K562 (cell line): ENCODE results near the gene ARHGAP42. TPM values are rescaled to one million over a fixed set of nuclear protein-coding genes. Genes with fewer than 3 reads are reported as not detected.

ENCODE experiments used
- ATAC-seq: fragments of 200-7000 bp; cut with Tn5 transposase; 3 replicates; pipeline ENCODE4 v1.9.1; 2020; ENCODE audit warnings: moderate library complexity
- BruUV-seq: library from RNA; stranded (reverse); fragments of 400-500 nt; replicated peaks from 2 replicates; lab custom pipeline; 2021; lab: Mats Ljungman, UMichigan
- CTCF ChIA-PET: fragments of 300-600 bp; formaldehyde crosslinking; extraction: SDS; loops from one replicate; lab custom pipeline; 2021; ENCODE audit warnings: low intra/inter-chr PET ratio; lab: Yijun Ruan, JAX
- POLR2A ChIA-PET: fragments of 300-600, 350-650 bp; sonication (Branson Sonifier 250); formaldehyde crosslinking; extraction: SDS; loops from one replicate; lab custom pipeline; 2021; ENCODE audit warnings: antibody characterized with exemption, inconsistent platforms; lab: Yijun Ruan, JAX
- DNase-seq, 4 experiments: peaks; one replicate each; pipeline versions ENCODE4 v3.0.0 to v3.0.0-alpha.2; 2011 to 2018; ENCODE audit warnings: low spot score in 3 of 4, mixed read lengths in 3 of 4; ENCODE audit errors: extremely low read depth in 1 of 4
- FAIRE-seq: peaks from 2 replicates; lab custom pipeline; 2011; peaks lifted over from hg19 to GRCh38; lab: Jason Lieb, UNC
- H2AFZ ChIP-seq: 2 replicates; pipeline ENCODE4 v1.6.0; 2011; ENCODE audit warnings: low read depth, low read length, control low read depth, inconsistent platforms
- H3K27ac ChIP-seq: fragments of 200-600 bp; 3 replicates; pipeline ENCODE4 v1.8.0; 2011; ENCODE audit warnings: low read depth, mild to moderate bottlenecking, control low read depth, inconsistent platforms, low read length, moderate library complexity, mixed read lengths; ENCODE audit errors: extremely low read depth
- H3K27me3 ChIP-seq, 2 experiments: fragments of 300-600 bp in 1 of 2; 2 replicates in 1 of 2; 3 replicates in 1 of 2; pipeline versions ENCODE4 v1.6.0 to v1.8.0; 2011; ENCODE audit warnings: inconsistent platforms in 2 of 2, low read length in 2 of 2, mild to moderate bottlenecking in 1 of 2, mixed read lengths in 1 of 2, moderate library complexity in 1 of 2; ENCODE audit not compliant: control insufficient read depth in 2 of 2, insufficient read depth in 2 of 2
- H3K36me3 ChIP-seq: fragments of 300-600 bp; 3 replicates; pipeline ENCODE4 v1.8.0; 2011; ENCODE audit warnings: mild to moderate bottlenecking, low read length, inconsistent platforms; ENCODE audit not compliant: control insufficient read depth, insufficient read depth
- H3K4me1 ChIP-seq, 2 experiments: fragments of 200-600 bp in 1 of 2; replicated peaks in 1 of 2; 2 replicates in 1 of 2; 3 replicates in 1 of 2; pipeline versions ENCODE4 v1.5.1 to v1.8.0; 2011; ENCODE audit warnings: inconsistent platforms in 2 of 2, low read length in 2 of 2, mild to moderate bottlenecking in 1 of 2, mixed read lengths in 1 of 2, moderate library complexity in 1 of 2; ENCODE audit not compliant: control insufficient read depth in 2 of 2, insufficient read depth in 2 of 2
- H3K4me2 ChIP-seq: 2 replicates; pipeline ENCODE4 v1.6.1; 2011; ENCODE audit warnings: low read length, control low read depth, inconsistent platforms, mixed read lengths; ENCODE audit not compliant: insufficient read depth
- H3K4me3 ChIP-seq: fragments of 200-600 bp; sonication (generic), shearing (Covaris generic); 2 replicates; pipeline ENCODE4 v1.5.1; 2016; ENCODE audit warnings: control low read depth, inconsistent platforms
- H3K79me2 ChIP-seq: fragments of 200-600 bp; 3 replicates; pipeline ENCODE4 v1.8.0; 2011; ENCODE audit warnings: low read length, inconsistent platforms; ENCODE audit not compliant: control insufficient read depth, insufficient read depth
- H3K9ac ChIP-seq, 2 experiments: 2 replicates each; pipeline versions ENCODE4 v1.6.0 to v1.6.1; 2011; ENCODE audit warnings: low read depth in 2 of 2, low read length in 2 of 2, control low read depth in 1 of 2, inconsistent platforms in 1 of 2, mild to moderate bottlenecking in 1 of 2, mixed read lengths in 1 of 2; ENCODE audit not compliant: insufficient read depth in 1 of 2
- H3K9me1 ChIP-seq: one replicate; pipeline ENCODE4 v1.6.0; 2011; ENCODE audit warnings: inconsistent platforms, mild to moderate bottlenecking, low read length, moderate library complexity; ENCODE audit not compliant: control insufficient read depth, insufficient read depth
- H3K9me3 ChIP-seq: replicated peaks from 2 replicates; pipeline ENCODE4 v1.5.1; 2011; ENCODE audit warnings: low read depth, low read length, inconsistent platforms; ENCODE audit not compliant: control insufficient read depth, insufficient read depth
- H4K20me1 ChIP-seq: replicated peaks from 2 replicates; pipeline ENCODE4 v1.6.1; 2011; ENCODE audit warnings: low read length, inconsistent platforms, mixed read lengths; ENCODE audit not compliant: control insufficient read depth, insufficient read depth
- CBFA2T3 ChIP-seq: fragments of 450-650 bp; IDR thresholded peaks from 2 replicates; pipeline ENCODE4 v1.6.1; 2017
- DDX20 ChIP-seq: fragments of 450-650 bp; IDR thresholded peaks from 2 replicates; pipeline ENCODE4 v1.6.1; 2016; ENCODE audit warnings: missing genetic modification characterization, low read depth, mild to moderate bottlenecking, missing compliant biosample characterization, moderate library complexity
- FOXJ3 ChIP-seq: sonication (generic); formaldehyde crosslinking; IDR thresholded peaks from 2 replicates; pipeline ENCODE4 v1.4.0; 2020; ENCODE audit warnings: mild to moderate bottlenecking, missing genetic modification reagents
- HNRNPUL1 ChIP-seq: fragments of 200-400 bp; formaldehyde crosslinking; IDR thresholded peaks from 2 replicates; pipeline ENCODE4 v1.6.1; 2017; ENCODE audit warnings: low read length
- NR3C1 ChIP-seq: sonication (generic); formaldehyde crosslinking; IDR thresholded peaks from 2 replicates; pipeline ENCODE4 v1.8.1; 2022; ENCODE audit warnings: missing genetic modification reagents
- RAD21 ChIP-seq, 2 experiments: fragments of 250-450 bp in 1 of 2; fragments of 450-650 bp in 1 of 2; sonication (Bioruptor Pico) in 1 of 2; formaldehyde crosslinking in 1 of 2; IDR thresholded peaks in 1 of 2; conservative IDR thresholded peaks in 1 of 2; 2 replicates each; pipeline versions ENCODE4 v1.4.0 to v1.8.0; 2020 to 2022; ENCODE audit warnings: mild to moderate bottlenecking in 2 of 2, moderate library complexity in 1 of 2
- ZFP1 ChIP-seq: fragments of 450-650 bp; formaldehyde crosslinking; IDR thresholded peaks from 2 replicates; pipeline ENCODE4 v1.4.0; 2020; ENCODE audit warnings: mild to moderate bottlenecking, mixed read lengths
- ZNF263 ChIP-seq: sonication (generic); formaldehyde crosslinking; IDR thresholded peaks from 2 replicates; pipeline ENCODE4 v1.8.0; 2022; ENCODE audit warnings: mild to moderate bottlenecking, missing genetic modification reagents, borderline replicate concordance
- whole genome bisulfite sequencing: fragments of 100-300 bp; shearing (Covaris generic); methylation state at CpG from one replicate; pipeline ENCODE4 v1.1.6; 2016; ENCODE audit warnings: low coverage, mixed read lengths; ENCODE audit not compliant: insufficient coverage; ENCODE audit errors: missing lambda C conversion rate; 5-methylcytosine and 5-hydroxymethylcytosine counted together
- in situ Hi-C: fragments of 300-500 bp; cut with MboI; formaldehyde crosslinking; loops from 4 replicates; pipeline ENCODE4 v1.15.0; 2018; ENCODE audit warnings: inconsistent platforms, mixed read lengths
- intact Hi-C: fragments of 100-400 bp; cut with micrococcal nuclease; formaldehyde crosslinking; loops from 2 replicates; pipeline ENCODE4 v1.14.2; 2022
- polyA plus RNA-seq, 8 experiments: library from polyadenylated mRNA; depleted of rRNA in 4 of 8; stranded (reverse) in 5 of 8; unstranded in 3 of 8; fragments of >200 nt; fragmentation: Nextera tagmentation in 2 of 8; fragmentation: Illumina TruSeq in 1 of 8; extraction: Ambion mirVana in 2 of 8; extraction: Trizol in 1 of 8; gene quantifications; 2 replicates each; pipeline versions ENCODE4 v1.2.1 to v1.2.3, GENCODE V29; 2011 to 2014; ENCODE audit warnings: inconsistent platforms in 1 of 8, missing spikeins in 1 of 8
- total RNA-seq, 7 experiments: library from RNA; depleted of rRNA in 6 of 7; stranded (reverse); fragments of >200 nt in 6 of 7; fragmentation: Illumina TruSeq in 2 of 7; extraction: Trizol in 2 of 7; gene quantifications; 2 replicates each; pipeline versions ENCODE4 v1.2.1 to v1.2.3, GENCODE V29; 2011 to 2021; ENCODE audit warnings: low replicate concordance in 1 of 7
- TF ChIP-seq, protein P1 (sequence below): fragments of 150-350 bp; IDR thresholded peaks from 2 replicates; pipeline ENCODE4 v1.6.1; 2014; ENCODE audit warnings: low read depth, mild to moderate bottlenecking, low read length, borderline replicate concordance

The ARHGAP42 gene
- total and polyA plus RNA-seq, 9 of the 15 experiments (the other 6 are each of a cell fraction or from before 2014, with no cell fraction given): 0.95 to 6.1 (median 2.4) TPM

DNA sequence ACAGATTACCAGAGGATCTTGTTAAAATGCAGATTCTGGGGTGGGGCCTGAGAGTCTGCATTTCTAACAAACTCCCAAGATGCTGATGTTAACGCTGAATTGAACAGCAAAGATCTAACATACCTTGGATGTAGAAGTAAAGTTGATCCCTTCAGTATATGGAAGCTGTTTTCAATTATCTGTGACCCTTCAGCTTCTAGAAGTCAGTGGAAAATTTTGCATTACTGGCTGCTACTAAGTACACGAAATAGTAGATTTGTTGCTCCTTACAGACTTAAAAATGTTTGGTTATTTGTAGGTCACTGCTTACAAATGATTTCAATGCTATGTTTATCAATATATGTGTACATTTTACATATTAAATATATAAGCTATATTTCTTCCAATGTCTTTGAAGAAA, 107.4 kb downstream of the ARHGAP42 start:
- no peaks in the 10 kb centered on the region for H3K27me3 ChIP-seq
- ChIA-PET CTCF (no interaction called here), POLR2A (no interaction called here)
- H3K36me3 ChIP-seq: no peaks in the 10 kb centered on the region
- H2AFZ ChIP-seq: no peak overlapping the region
- no peak overlapping the region for H3K9ac ChIP-seq
- FAIRE-seq (no peak), DNase-seq (no peak), ATAC-seq (no peak)
- no peaks in the 10 kb centered on the region for H3K79me2 ChIP-seq
- no peaks in the 10 kb centered on the region for H4K20me1 ChIP-seq
- H3K9me1 ChIP-seq: no peaks in the 10 kb centered on the region
- no TSS peak for BruUV-seq
- WGBS: 13% methylated on average over 2 of the region's 2 CpGs
- TF ChIP-seq DDX20 (tag) (no peak), ZFP1 (CRISPR knock-in tag) (no peak), RAD21 (CRISPR knock-in tag; conservative IDR thresholded peaks at IDR 0.05 in 1 of 2, IDR thresholded peaks at IDR 0.05 in 1 of 2) (no peak), CBFA2T3 (no peak)
- H3K4me2 ChIP-seq: no peak overlapping the region
- H3K4me3 ChIP-seq: no peak overlapping the region
- H3K4me1 ChIP-seq: peaks cover 0 to 2% of the 10 kb centered on the region in 2 experiments; a peak in 1 of 5 replicates
- intact Hi-C loops (no loop called here), in situ Hi-C loops (no loop called here)
- no peaks in the 10 kb centered on the region for H3K9me3 ChIP-seq
- H3K27ac ChIP-seq: no peak overlapping the region

DNA sequence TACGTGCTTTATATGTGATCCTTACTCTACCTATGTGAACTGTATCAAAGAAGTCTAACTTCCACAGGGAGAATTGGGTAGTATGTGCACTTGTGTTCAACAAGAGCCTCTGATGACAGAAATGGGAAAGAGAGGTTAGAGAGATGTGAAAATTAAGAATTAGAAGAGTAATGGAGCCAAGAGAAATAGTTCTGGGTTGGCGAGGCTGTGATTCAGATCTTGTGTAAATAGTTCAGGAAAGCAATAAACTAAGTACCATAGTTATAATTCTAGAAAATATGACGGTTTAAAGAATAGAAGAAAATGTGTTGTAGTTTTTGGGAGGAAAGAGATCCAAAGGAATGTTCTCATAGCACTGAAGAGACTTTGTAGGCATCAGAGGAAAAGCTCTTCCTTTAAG, 112.4 kb downstream of the ARHGAP42 start:
- Histone ChIP-seq H3K4me2 (no peak overlapping the region), H3K9me3 (no peaks in the 10 kb centered on the region), H3K79me2 (no peaks in the 10 kb centered on the region), H3K9ac (no peak overlapping the region), H3K4me1 (no peaks in the 10 kb centered on the region), H3K9me1 (no peaks in the 10 kb centered on the region), H3K36me3 (no peaks in the 10 kb centered on the region), H4K20me1 (no peaks in the 10 kb centered on the region), H3K27me3 (no peaks in the 10 kb centered on the region), H3K27ac (no peak overlapping the region), H2AFZ (no peak overlapping the region), H3K4me3 (no peak overlapping the region)
- ChIA-PET POLR2A (no interaction called here), CTCF (no interaction called here)
- no TSS peak for BruUV-seq
- in situ Hi-C loops (no loop called here), intact Hi-C loops (no loop called here)
- ATAC-seq: no peak
- 24% methylated on average over 3 of the region's 3 CpGs for WGBS
- no peak for TF ChIP-seq NR3C1 (CRISPR knock-in tag)
- TF ChIP-seq HNRNPUL1: no peak
- TF ChIP-seq, protein P1, sequence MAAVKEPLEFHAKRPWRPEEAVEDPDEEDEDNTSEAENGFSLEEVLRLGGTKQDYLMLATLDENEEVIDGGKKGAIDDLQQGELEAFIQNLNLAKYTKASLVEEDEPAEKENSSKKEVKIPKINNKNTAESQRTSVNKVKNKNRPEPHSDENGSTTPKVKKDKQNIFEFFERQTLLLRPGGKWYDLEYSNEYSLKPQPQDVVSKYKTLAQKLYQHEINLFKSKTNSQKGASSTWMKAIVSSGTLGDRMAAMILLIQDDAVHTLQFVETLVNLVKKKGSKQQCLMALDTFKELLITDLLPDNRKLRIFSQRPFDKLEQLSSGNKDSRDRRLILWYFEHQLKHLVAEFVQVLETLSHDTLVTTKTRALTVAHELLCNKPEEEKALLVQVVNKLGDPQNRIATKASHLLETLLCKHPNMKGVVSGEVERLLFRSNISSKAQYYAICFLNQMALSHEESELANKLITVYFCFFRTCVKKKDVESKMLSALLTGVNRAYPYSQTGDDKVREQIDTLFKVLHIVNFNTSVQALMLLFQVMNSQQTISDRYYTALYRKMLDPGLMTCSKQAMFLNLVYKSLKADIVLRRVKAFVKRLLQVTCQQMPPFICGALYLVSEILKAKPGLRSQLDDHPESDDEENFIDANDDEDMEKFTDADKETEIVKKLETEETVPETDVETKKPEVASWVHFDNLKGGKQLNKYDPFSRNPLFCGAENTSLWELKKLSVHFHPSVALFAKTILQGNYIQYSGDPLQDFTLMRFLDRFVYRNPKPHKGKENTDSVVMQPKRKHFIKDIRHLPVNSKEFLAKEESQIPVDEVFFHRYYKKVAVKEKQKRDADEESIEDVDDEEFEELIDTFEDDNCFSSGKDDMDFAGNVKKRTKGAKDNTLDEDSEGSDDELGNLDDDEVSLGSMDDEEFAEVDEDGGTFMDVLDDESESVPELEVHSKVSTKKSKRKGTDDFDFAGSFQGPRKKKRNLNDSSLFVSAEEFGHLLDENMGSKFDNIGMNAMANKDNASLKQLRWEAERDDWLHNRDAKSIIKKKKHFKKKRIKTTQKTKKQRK: no peak
- no peak for TF ChIP-seq FOXJ3
- no peak for TF ChIP-seq ZNF263 (CRISPR knock-in tag)
- no peak for DNase-seq
- FAIRE-seq: no peak
